PC-3 (cell line): ENCODE results near the gene PANK4. TPM values are rescaled to one million over a fixed set of nuclear protein-coding genes. Genes with fewer than 3 reads are reported as not detected.

ENCODE experiments used
- ATAC-seq: fragments of 200-7000 bp; cut with Tn5 transposase; 2 replicates; pipeline ENCODE4 v1.9.1; 2020; ENCODE audit warnings: mild to moderate bottlenecking, moderate library complexity
- BruUV-seq: library from RNA; stranded (reverse); fragments of 400-500 nt; replicated peaks from 2 replicates; lab custom pipeline; 2021; lab: Mats Ljungman, UMichigan
- CTCF ChIA-PET: fragments of 300-600 bp; sonication (Branson Sonifier 250); formaldehyde crosslinking; loops from one replicate; lab custom pipeline; 2022; ENCODE audit warnings: antibody characterized with exemption; lab: Charles Lee
- POLR2A ChIA-PET: fragments of 300-600 bp; sonication (Branson Sonifier 250); formaldehyde crosslinking; loops from one replicate; lab custom pipeline; 2022; ENCODE audit warnings: antibody characterized with exemption; ENCODE audit not compliant: unreplicated experiment; lab: Charles Lee
- DNase-seq: peaks from one replicate; pipeline ENCODE4 v3.0.0-alpha.2; 2015
- H2AFZ ChIP-seq: fragments of 300-600 bp; sonication (generic); 2 replicates; pipeline ENCODE4 v1.6.0; 2016; ENCODE audit warnings: antibody characterized with exemption, low read length
- H3F3A ChIP-seq: fragments of 300-600 bp; sonication (generic); one replicate; pipeline ENCODE4 v1.6.0; 2017; ENCODE audit warnings: antibody characterized with exemption, low read length, control low read depth, mild to moderate bottlenecking; ENCODE audit not compliant: unreplicated experiment
- H3K27ac ChIP-seq: fragments of 300-600 bp; sonication (generic); 2 replicates; pipeline ENCODE4 v1.5.1; 2016; ENCODE audit warnings: mild to moderate bottlenecking, low read length
- H3K27me3 ChIP-seq: fragments of 300-600 bp; sonication (generic); 2 replicates; pipeline ENCODE4 v1.6.1; 2016; ENCODE audit warnings: low read length, mixed read lengths
- H3K36me3 ChIP-seq: fragments of 300-600 bp; sonication (generic); 2 replicates; pipeline ENCODE4 v1.6.1; 2016; ENCODE audit warnings: low read depth, mixed run types, low read length, mixed read lengths
- H3K4me1 ChIP-seq: fragments of 300-600 bp; sonication (generic); 2 replicates; pipeline ENCODE4 v1.5.1; 2016; ENCODE audit warnings: low read length; ENCODE audit not compliant: insufficient read depth
- H3K4me2 ChIP-seq: fragments of 300-600 bp; sonication (generic); 2 replicates; pipeline ENCODE4 v1.6.0; 2016; ENCODE audit warnings: low read length
- H3K4me3 ChIP-seq: fragments of 300-600 bp; sonication (generic); 2 replicates; pipeline ENCODE4 v1.5.1; 2016; ENCODE audit warnings: mild to moderate bottlenecking, low read length, mixed read lengths
- H3K79me2 ChIP-seq: fragments of 300-600 bp; sonication (generic); 2 replicates; pipeline ENCODE4 v1.6.1; 2017; ENCODE audit warnings: low read length, mixed read lengths
- H3K9ac ChIP-seq: fragments of 300-600 bp; sonication (generic); 2 replicates; pipeline ENCODE4 v1.6.0; 2016; ENCODE audit warnings: mild to moderate bottlenecking, low read length
- H3K9me2 ChIP-seq: fragments of 300-600 bp; sonication (generic); replicated peaks from 2 replicates; pipeline ENCODE4 v1.6.1; 2016; ENCODE audit warnings: mixed run types, low read length, mixed read lengths
- H3K9me3 ChIP-seq: fragments of 300-600 bp; sonication (generic); 2 replicates; pipeline ENCODE4 v1.6.1; 2016; ENCODE audit warnings: low read length, mixed read lengths
- H4K20me1 ChIP-seq: fragments of 300-600 bp; sonication (generic); 2 replicates; pipeline ENCODE4 v1.6.1; 2016; ENCODE audit warnings: low read length, mixed read lengths
- EZH2 ChIP-seq: fragments of 300-600 bp; sonication (generic); IDR thresholded peaks from one replicate; pipeline ENCODE4 v1.6.1; 2017; ENCODE audit warnings: antibody characterized with exemption, mild to moderate bottlenecking, low read length; ENCODE audit not compliant: unreplicated experiment
- EZH2phosphoT487 ChIP-seq: fragments of 300-600 bp; sonication (generic); IDR thresholded peaks from 2 replicates; pipeline ENCODE4 v1.6.1; 2018; ENCODE audit warnings: mild to moderate bottlenecking, antibody characterized with exemption, low read length, borderline replicate concordance
- intact Hi-C: fragments of 100-400 bp; cut with micrococcal nuclease; formaldehyde crosslinking; loops from 2 replicates; pipeline ENCODE4 v1.9.0; 2023
- total RNA-seq: library from RNA; depleted of rRNA; stranded (reverse); fragments of >200 nt; gene quantifications from 2 replicates; pipeline ENCODE4 v1.2.3, GENCODE V29; 2014
- TF ChIP-seq, protein P1 (sequence below): fragments of 300-600 bp; sonication (generic); conservative IDR thresholded peaks from 2 replicates; pipeline ENCODE4 v1.5.1; 2017; ENCODE audit warnings: antibody characterized with exemption, low read depth, mild to moderate bottlenecking, low read length

The PANK4 gene
- total RNA-seq, 1 experiment from 2014 or later, result 69.4 TPM

DNA sequence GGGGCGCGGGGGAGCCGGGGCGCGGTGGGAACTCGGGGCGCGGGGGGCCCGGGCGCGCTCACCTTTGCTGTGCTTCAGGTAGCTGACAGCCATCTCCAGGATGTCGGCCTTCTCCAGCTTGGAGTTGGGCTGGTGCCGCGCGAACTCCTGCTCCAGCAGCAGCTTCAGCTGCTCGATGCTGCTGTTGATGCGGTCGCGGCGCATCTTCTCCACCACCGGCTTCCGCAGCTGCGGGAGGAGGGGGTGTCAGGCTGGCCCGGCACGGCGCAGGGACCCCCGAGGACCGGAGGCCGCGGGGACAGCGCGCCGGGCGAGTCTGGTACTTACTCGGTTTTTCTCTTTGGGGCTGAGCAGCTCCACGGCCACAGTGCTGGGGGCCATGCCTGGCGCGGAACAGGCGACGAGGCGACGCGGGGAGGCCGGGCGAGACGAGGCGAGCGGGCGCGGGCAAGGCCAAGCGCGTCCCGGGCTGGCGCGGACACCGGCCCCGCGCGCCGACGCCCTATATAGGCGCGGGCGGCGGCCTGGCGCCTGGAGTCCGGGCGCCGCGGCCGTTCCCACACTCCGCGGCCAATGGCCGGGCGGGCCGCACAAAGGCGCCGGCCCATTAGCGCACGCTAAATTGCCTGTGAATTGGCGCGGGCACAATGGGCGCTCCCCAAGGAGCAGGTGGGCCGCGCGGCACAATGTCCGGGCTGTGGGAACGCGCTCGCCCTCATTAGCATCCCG is 3.6 kb upstream of the PANK4 start, which contains the start of gene HES5:
TSS of gene HES5 (minus strand) at position 480 of the 729 bp plus-strand sequence. CDS start at position 381, 99 bp downstream.
- TF ChIP-seq EZH2phosphoT487, result no peak
- TF ChIP-seq, protein P1, sequence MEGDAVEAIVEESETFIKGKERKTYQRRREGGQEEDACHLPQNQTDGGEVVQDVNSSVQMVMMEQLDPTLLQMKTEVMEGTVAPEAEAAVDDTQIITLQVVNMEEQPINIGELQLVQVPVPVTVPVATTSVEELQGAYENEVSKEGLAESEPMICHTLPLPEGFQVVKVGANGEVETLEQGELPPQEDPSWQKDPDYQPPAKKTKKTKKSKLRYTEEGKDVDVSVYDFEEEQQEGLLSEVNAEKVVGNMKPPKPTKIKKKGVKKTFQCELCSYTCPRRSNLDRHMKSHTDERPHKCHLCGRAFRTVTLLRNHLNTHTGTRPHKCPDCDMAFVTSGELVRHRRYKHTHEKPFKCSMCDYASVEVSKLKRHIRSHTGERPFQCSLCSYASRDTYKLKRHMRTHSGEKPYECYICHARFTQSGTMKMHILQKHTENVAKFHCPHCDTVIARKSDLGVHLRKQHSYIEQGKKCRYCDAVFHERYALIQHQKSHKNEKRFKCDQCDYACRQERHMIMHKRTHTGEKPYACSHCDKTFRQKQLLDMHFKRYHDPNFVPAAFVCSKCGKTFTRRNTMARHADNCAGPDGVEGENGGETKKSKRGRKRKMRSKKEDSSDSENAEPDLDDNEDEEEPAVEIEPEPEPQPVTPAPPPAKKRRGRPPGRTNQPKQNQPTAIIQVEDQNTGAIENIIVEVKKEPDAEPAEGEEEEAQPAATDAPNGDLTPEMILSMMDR, result no peak
- no peak for TF ChIP-seq EZH2
- Histone ChIP-seq H3K9me2 (no peaks in the 10 kb centered on the region), H3K79me2 (peaks cover 11% of the 10 kb centered on the region), H4K20me1 (peaks cover 10% of the 10 kb centered on the region), H3K9me3 (no peaks in the 10 kb centered on the region), H3K36me3 (no peaks in the 10 kb centered on the region), H3K27me3 (no peaks in the 10 kb centered on the region), H3F3A (no peaks in the 10 kb centered on the region), H3K4me3 (peak within 1 kb of the TSS; percentile 54), H3K9ac (no peak within 1 kb of the TSS), H3K4me2 (peak within 1 kb of the TSS; percentile 71), H3K4me1 (peaks cover 47% of the 10 kb centered on the region), H2AFZ (peak within 1 kb of the TSS; percentile 74), H3K27ac (no peak within 1 kb of the TSS)
- ChIA-PET POLR2A (no interaction called here), CTCF (interaction anchor here (0.6 kb wide), 1 partner anchor 17 kb away, joined by 5 read pairs; no protein-coding TSS in a partner anchor)
- no peak for ATAC-seq
- BruUV-seq, result no TSS peak
- intact Hi-C loops, result no loop called here
- DNase-seq, result peak; percentile 34

DNA sequence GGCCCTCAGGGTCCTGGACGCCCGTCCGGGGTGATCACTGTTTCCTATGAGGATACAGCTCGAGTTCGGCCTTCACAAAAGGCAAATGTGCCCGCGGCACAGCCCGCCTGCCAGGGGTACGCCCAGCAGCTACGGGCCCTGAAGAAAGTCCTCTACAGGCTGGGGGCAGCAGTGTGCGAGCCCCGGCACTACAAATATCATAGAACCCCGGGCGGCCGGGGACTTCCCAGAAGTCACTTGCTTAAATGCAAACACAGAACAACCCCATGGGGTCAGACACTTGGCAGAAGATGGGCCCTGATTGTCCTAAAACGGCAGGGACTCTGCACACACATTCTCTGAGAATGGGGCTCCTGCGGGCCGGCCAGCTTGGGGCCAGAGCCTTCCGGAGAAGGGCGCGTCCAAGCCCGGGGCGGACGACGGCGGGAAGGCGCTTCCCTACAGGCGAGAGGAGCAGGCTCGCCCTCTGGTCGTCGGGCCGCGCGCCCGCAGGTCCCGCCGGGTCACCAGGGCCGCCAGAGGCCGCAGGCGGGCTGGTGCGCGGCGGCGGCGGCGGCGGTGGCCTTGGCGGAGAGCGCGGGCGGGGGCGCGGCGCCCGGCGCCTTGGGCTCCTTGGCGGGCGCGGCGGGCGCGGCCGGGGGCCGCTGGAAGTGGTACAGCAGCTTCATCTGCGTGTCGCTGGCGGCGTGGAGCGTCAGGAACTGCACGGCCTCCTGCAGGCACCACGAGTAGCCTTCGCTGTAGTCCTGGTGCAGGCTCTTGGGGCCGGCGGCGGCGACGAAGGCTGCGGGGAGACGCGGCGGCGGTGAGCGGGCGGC is 2.8 kb upstream of the PANK4 start:
- no peak for ATAC-seq
- intact Hi-C loops, result no loop called here
- CTCF ChIA-PET, result no interaction called here
- Histone ChIP-seq H3K9ac (no peak overlapping the region), H3F3A (no peaks in the 10 kb centered on the region), H3K4me3 (peak overlapping the region; percentile 54), H3K27me3 (no peaks in the 10 kb centered on the region), H3K27ac (no peak overlapping the region), H2AFZ (no peak overlapping the region), H3K9me2 (no peaks in the 10 kb centered on the region), H3K4me2 (peak overlapping the region; percentile 71), H3K4me1 (peaks cover 47% of the 10 kb centered on the region), H3K36me3 (no peaks in the 10 kb centered on the region), H4K20me1 (peaks cover 17% of the 10 kb centered on the region), H3K9me3 (no peaks in the 10 kb centered on the region), H3K79me2 (peaks cover 19% of the 10 kb centered on the region)
- BruUV-seq, result no TSS peak
- no peak for DNase-seq
- TF ChIP-seq, protein P1, result 0 out of 2 replicates have a peak, but pooled peaks have one; percentile 21
- no peak for TF ChIP-seq EZH2phosphoT487
- POLR2A ChIA-PET, result no interaction called here
